Measurements from ENCODE around the gene NAALADL1. TPM values are rescaled to one million over a fixed set of nuclear protein-coding genes. Genes with fewer than 3 reads are reported as not detected.
A peak's percentile ranks its signal among the peaks of the same experiment; 100 is the strongest.

The NAALADL1 gene
- total and polyA plus RNA-seq, 9 of the 15 experiments (the other 6 are each of a cell fraction or from before 2014, with no cell fraction given): 0.06 to 0.72 (median 0.22) TPM; not detected in 4

DNA sequence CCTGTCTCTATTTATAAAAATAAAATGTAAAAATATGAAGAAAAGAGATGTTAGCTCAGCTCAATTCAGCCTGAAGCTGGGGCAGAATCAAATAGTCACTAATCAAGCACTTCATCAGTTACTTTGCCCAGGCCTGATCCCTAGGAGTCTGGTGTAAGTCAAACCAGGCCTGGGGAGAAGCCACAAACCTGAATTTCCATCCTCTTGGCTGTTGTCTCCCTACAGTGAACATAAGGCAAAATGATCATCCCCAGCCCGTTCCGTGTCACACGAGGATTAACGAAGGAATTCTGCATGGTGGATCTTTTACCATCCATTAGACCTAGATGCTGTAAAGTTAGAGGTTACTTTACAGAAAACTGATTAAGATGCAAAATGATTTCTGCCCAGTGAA lies 6.5 kb upstream of the NAALADL1 start (continued):
- TF ChIP-seq USF1 (CRISPR knock-in tag; IDR thresholded peaks at IDR 0.05): no peak
- TF ChIP-seq SPI1 (IDR thresholded peaks at IDR 0.05; ENCODE audit: borderline replicate concordance, low read depth, low read length): no peak
- TF ChIP-seq ZNF644 (tag; IDR thresholded peaks at IDR 0.05; ENCODE audit: low read depth): no peak

GRCh38 chr11:65063532-65063931 lies 5.2 kb upstream of the NAALADL1 start:
- H3K4me1 ChIP-seq (replicated peaks in 1 of 2; ENCODE audit: control insufficient read depth in 2 of 2, insufficient read depth in 2 of 2, low read length in 2 of 2): peaks cover 22 to 36% of the 10 kb centered on the region in 2 experiments
- POLR2A ChIA-PET: interaction anchor here (0.6 to 3.2 kb wide), 6 partner anchors 12 to 118 kb away, joined by 3 to 18 read pairs (median 4); partner anchors contain the start of gene SAC3D1
- H3K36me3 ChIP-seq (ENCODE audit: control insufficient read depth, insufficient read depth, low read length): no peaks in the 10 kb centered on the region
- H3K4me3 ChIP-seq: no peak overlapping the region
- FAIRE-seq (no peak), ATAC-seq (no peak), DNase-seq (ENCODE audit: extremely low read depth in 1 of 4, low spot score in 3 of 4) (no peak)
- no peaks in the 10 kb centered on the region for H3K79me2 ChIP-seq (ENCODE audit: control insufficient read depth, insufficient read depth, low read length)
- intact Hi-C loops (cut with micrococcal nuclease): loop anchor here (5.0 kb wide), 1 partner anchor 51 kb away; the partner anchor contains the start of gene ARL2
- H3K9me3 ChIP-seq (replicated peaks; ENCODE audit: control insufficient read depth, insufficient read depth, low read depth, low read length): no peaks in the 10 kb centered on the region
- H4K20me1 ChIP-seq (replicated peaks; ENCODE audit: control insufficient read depth, insufficient read depth, low read length): no peaks in the 10 kb centered on the region
- no peak overlapping the region for H3K4me2 ChIP-seq (ENCODE audit: insufficient read depth, low read length)
- H3K9me1 ChIP-seq (ENCODE audit: control insufficient read depth, insufficient read depth, low read length): peaks cover 2% of the 10 kb centered on the region
- no peak overlapping the region for H2AFZ ChIP-seq (ENCODE audit: low read depth, low read length)
- TF ChIP-seq, protein P1, sequence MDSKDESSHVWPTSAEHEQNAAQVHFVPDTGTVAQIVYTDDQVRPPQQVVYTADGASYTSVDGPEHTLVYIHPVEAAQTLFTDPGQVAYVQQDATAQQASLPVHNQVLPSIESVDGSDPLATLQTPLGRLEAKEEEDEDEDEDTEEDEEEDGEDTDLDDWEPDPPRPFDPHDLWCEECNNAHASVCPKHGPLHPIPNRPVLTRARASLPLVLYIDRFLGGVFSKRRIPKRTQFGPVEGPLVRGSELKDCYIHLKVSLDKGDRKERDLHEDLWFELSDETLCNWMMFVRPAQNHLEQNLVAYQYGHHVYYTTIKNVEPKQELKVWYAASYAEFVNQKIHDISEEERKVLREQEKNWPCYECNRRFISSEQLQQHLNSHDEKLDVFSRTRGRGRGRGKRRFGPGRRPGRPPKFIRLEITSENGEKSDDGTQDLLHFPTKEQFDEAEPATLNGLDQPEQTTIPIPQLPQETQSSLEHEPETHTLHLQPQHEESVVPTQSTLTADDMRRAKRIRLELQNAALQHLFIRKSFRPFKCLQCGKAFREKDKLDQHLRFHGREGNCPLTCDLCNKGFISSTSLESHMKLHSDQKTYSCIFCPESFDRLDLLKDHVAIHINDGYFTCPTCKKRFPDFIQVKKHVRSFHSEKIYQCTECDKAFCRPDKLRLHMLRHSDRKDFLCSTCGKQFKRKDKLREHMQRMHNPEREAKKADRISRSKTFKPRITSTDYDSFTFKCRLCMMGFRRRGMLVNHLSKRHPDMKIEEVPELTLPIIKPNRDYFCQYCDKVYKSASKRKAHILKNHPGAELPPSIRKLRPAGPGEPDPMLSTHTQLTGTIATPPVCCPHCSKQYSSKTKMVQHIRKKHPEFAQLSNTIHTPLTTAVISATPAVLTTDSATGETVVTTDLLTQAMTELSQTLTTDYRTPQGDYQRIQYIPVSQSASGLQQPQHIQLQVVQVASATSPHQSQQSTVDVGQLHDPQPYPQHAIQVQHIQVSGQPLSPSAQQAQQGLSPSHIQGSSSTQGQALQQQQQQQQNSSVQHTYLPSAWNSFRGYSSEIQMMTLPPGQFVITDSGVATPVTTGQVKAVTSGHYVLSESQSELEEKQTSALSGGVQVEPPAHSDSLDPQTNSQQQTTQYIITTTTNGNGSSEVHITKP (IDR thresholded peaks at IDR 0.05; ENCODE audit: partially characterized antibody): peak; percentile 24
- no peak for TF ChIP-seq ZNF174 (CRISPR knock-in tag; IDR thresholded peaks at IDR 0.05)
- no peak overlapping the region; a peak in 1 of 4 replicates for H3K9ac ChIP-seq (ENCODE audit: insufficient read depth in 1 of 2, low read depth in 2 of 2, low read length in 2 of 2)
- no peak overlapping the region for H3K27ac ChIP-seq (ENCODE audit: extremely low read depth, low read depth, low read length)
- no peaks in the 10 kb centered on the region for H3K27me3 ChIP-seq (ENCODE audit: control insufficient read depth in 2 of 2, insufficient read depth in 2 of 2, low read length in 2 of 2)
- 33% methylated on average over 2 of the region's 3 CpGs for WGBS (ENCODE audit: insufficient coverage, low coverage, missing lambda C conversion rate)
- in situ Hi-C loops (cut with MboI): no loop called here
- no TSS peak for BruUV-seq (replicated peaks)
- CTCF ChIA-PET (ENCODE audit: low intra/inter-chr PET ratio): no interaction called here

All from K562 (cell line).